GM18907 (cell line): ENCODE measurements around the gene TRIM22.

Source experiments
- ATAC-seq: cut with Tn5 transposase; IDR thresholded peaks from one replicate; pipeline ENCODE4 v1.9.1; 2021; ENCODE audit warnings: mild to moderate bottlenecking, moderate library complexity; ENCODE audit not compliant: unreplicated experiment

The TRIM22 gene

GRCh38 chr11:5737670-5738392 lies 48.2 kb downstream of the TRIM22 start:
- ATAC-seq = no peak

GRCh38 chr11:5738431-5738830 lies 48.8 kb downstream of the TRIM22 start:
- no peak for ATAC-seq

- no peak for ATAC-seq
Observed at GRCh38 chr11:5746614-5747013, 57.0 kb downstream of the TRIM22 start.

GRCh38 chr11:5749836-5750235 lies 60.2 kb downstream of the TRIM22 start:
- no peak for ATAC-seq

GRCh38 chr11:5753943-5754342 lies 64.4 kb downstream of the TRIM22 start, which contains the start of gene OR52N4:
OR52N4 (plus strand) TSS chr11:5754243; CDS start chr11:5754741, 498 bp downstream.
- no peak for ATAC-seq
